ENCODE results near the gene SMIM41. TPM values are rescaled to one million over a fixed set of nuclear protein-coding genes. Genes with fewer than 3 reads are reported as not detected.

SMIM41 gene
- total and polyA plus RNA-seq, 2 donors: 3.4 to 5.5 TPM

GRCh38 chr12:52043386-52044212, 35.9 kb upstream of the SMIM41 start:
- no peaks in the 10 kb centered on the region for H3K4me1 ChIP-seq (ENCODE audit: insufficient read depth)
- WGBS: 70% methylated on average over 21 of the region's 21 CpGs
- H3K36me3 ChIP-seq (ENCODE audit: insufficient read depth): no peaks in the 10 kb centered on the region
- no peak for DNase-seq (ENCODE audit: extremely low spot score)
- H3K27ac ChIP-seq (ENCODE audit: low read depth): no peak overlapping the region
- H3K4me3 ChIP-seq (ENCODE audit: low read depth, low read length): no peak overlapping the region

- Histone ChIP-seq H3K4me1 (ENCODE audit: insufficient read depth) (no peaks in the 10 kb centered on the region), H3K4me3 (ENCODE audit: low read depth, low read length) (no peak overlapping the region), H3K27ac (ENCODE audit: low read depth) (no peak overlapping the region), H3K36me3 (ENCODE audit: insufficient read depth) (no peaks in the 10 kb centered on the region)
- 42% methylated on average over 18 of the region's 18 CpGs for WGBS
- DNase-seq (ENCODE audit: extremely low spot score): no peak
These were observed 35.1 kb upstream of the SMIM41 start for GRCh38 chr12:52044292-52044983.

- H3K27ac ChIP-seq (ENCODE audit: low read depth): no peak overlapping the region
- WGBS: 45% methylated on average over 4 of the region's 4 CpGs
- no peaks in the 10 kb centered on the region for H3K36me3 ChIP-seq (ENCODE audit: insufficient read depth)
- no peak for DNase-seq (ENCODE audit: extremely low spot score)
- no peak overlapping the region for H3K4me3 ChIP-seq (ENCODE audit: low read depth, low read length)
- H3K4me1 ChIP-seq (ENCODE audit: insufficient read depth): no peaks in the 10 kb centered on the region
These were observed 33.7 kb upstream of the SMIM41 start for GRCh38 chr12:52045794-52046199.

GRCh38 chr12:52046859-52047258, 32.6 kb upstream of the SMIM41 start:
- Histone ChIP-seq H3K4me1 (ENCODE audit: insufficient read depth) (no peaks in the 10 kb centered on the region), H3K27ac (ENCODE audit: low read depth) (no peak overlapping the region), H3K36me3 (ENCODE audit: insufficient read depth) (no peaks in the 10 kb centered on the region), H3K4me3 (ENCODE audit: low read depth, low read length) (no peak overlapping the region)
- 84% methylated on average over 7 of the region's 7 CpGs for WGBS
- no peak for DNase-seq (ENCODE audit: extremely low spot score)

GRCh38 chr12:52049286-52049685, 30.2 kb upstream of the SMIM41 start:
- H3K36me3 ChIP-seq (ENCODE audit: insufficient read depth): no peaks in the 10 kb centered on the region
- no peak overlapping the region for H3K4me3 ChIP-seq (ENCODE audit: low read depth, low read length)
- H3K27ac ChIP-seq (ENCODE audit: low read depth): no peak overlapping the region
- no peaks in the 10 kb centered on the region for H3K4me1 ChIP-seq (ENCODE audit: insufficient read depth)
- WGBS: 73% methylated on average over 4 of the region's 4 CpGs
- DNase-seq (ENCODE audit: extremely low spot score): no peak

- DNase-seq (ENCODE audit: extremely low spot score): no peak
- H3K4me1 ChIP-seq (ENCODE audit: insufficient read depth): no peaks in the 10 kb centered on the region
- no peak overlapping the region for H3K27ac ChIP-seq (ENCODE audit: low read depth)
- WGBS: 88% methylated on average over 5 of the region's 5 CpGs
- H3K36me3 ChIP-seq (ENCODE audit: insufficient read depth): no peaks in the 10 kb centered on the region
- H3K4me3 ChIP-seq (ENCODE audit: low read depth, low read length): no peak overlapping the region
These were observed 29.8 kb upstream of the SMIM41 start for GRCh38 chr12:52049688-52050087.

- DNase-seq (ENCODE audit: extremely low spot score): no peak
- Histone ChIP-seq H3K36me3 (ENCODE audit: insufficient read depth) (no peaks in the 10 kb centered on the region), H3K4me1 (ENCODE audit: insufficient read depth) (no peaks in the 10 kb centered on the region), H3K27ac (ENCODE audit: low read depth) (peak overlapping the region; percentile 86), H3K4me3 (ENCODE audit: low read depth, low read length) (peak overlapping the region; percentile 33)
- WGBS: 32% methylated on average over 16 of the region's 16 CpGs
These were observed 29.3 kb upstream of the SMIM41 start for GRCh38 chr12:52050116-52050757.

- peak; percentile 86 for DNase-seq (ENCODE audit: extremely low spot score)
- Histone ChIP-seq H3K36me3 (ENCODE audit: insufficient read depth) (no peaks in the 10 kb centered on the region), H3K27ac (ENCODE audit: low read depth) (peak within 1 kb of the TSS; percentile 86), H3K4me1 (ENCODE audit: insufficient read depth) (no peaks in the 10 kb centered on the region), H3K4me3 (ENCODE audit: low read depth, low read length) (peak within 1 kb of the TSS; percentile 33)
- under 1% methylated on average over 77 of the region's 77 CpGs for WGBS
These were observed 28.6 kb upstream of the SMIM41 start, which contains the start of gene NR4A1 for GRCh38 chr12:52050758-52051541. Gene NR4A1, plus strand, starts transcription at chr12:52051442. Its CDS starts 2,887 bp downstream, at chr12:52054329.

- Histone ChIP-seq H3K27ac (ENCODE audit: low read depth) (peak overlapping the region; percentile 0), H3K4me1 (ENCODE audit: insufficient read depth) (no peaks in the 10 kb centered on the region), H3K36me3 (ENCODE audit: insufficient read depth) (no peaks in the 10 kb centered on the region), H3K4me3 (ENCODE audit: low read depth, low read length) (peak overlapping the region; percentile 33)
- 54% methylated on average over 7 of the region's 7 CpGs for WGBS
- DNase-seq (ENCODE audit: extremely low spot score): no peak
These were observed 26.9 kb upstream of the SMIM41 start for GRCh38 chr12:52052468-52053186.

- WGBS: 72% methylated on average over 9 of the region's 9 CpGs
- Histone ChIP-seq H3K27ac (ENCODE audit: low read depth) (no peak overlapping the region), H3K4me1 (ENCODE audit: insufficient read depth) (no peaks in the 10 kb centered on the region), H3K36me3 (ENCODE audit: insufficient read depth) (no peaks in the 10 kb centered on the region), H3K4me3 (ENCODE audit: low read depth, low read length) (no peak overlapping the region)
- no peak for DNase-seq (ENCODE audit: extremely low spot score)
These were observed 25.8 kb upstream of the SMIM41 start for GRCh38 chr12:52053536-52054209.

GRCh38 chr12:52054231-52054832, 25.2 kb upstream of the SMIM41 start:
- H3K4me3 ChIP-seq (ENCODE audit: low read depth, low read length): no peak overlapping the region

More at GRCh38 chr12:52054231-52054832, 25.2 kb upstream of the SMIM41 start:
- no peak for DNase-seq (ENCODE audit: extremely low spot score)
- Histone ChIP-seq H3K36me3 (ENCODE audit: insufficient read depth) (no peaks in the 10 kb centered on the region), H3K27ac (ENCODE audit: low read depth) (no peak overlapping the region), H3K4me1 (ENCODE audit: insufficient read depth) (no peaks in the 10 kb centered on the region)
- WGBS: 90% methylated on average over 21 of the region's 21 CpGs

Data from urinary bladder (tissue), 4 donors.